ENCODE results near the gene GRB14.
"Not testable (repeated sequence)": the region's sequence is repeated elsewhere in the genome, so short reads cannot be mapped to it uniquely, and the experiment has no call there.

GRB14 gene

DNA sequence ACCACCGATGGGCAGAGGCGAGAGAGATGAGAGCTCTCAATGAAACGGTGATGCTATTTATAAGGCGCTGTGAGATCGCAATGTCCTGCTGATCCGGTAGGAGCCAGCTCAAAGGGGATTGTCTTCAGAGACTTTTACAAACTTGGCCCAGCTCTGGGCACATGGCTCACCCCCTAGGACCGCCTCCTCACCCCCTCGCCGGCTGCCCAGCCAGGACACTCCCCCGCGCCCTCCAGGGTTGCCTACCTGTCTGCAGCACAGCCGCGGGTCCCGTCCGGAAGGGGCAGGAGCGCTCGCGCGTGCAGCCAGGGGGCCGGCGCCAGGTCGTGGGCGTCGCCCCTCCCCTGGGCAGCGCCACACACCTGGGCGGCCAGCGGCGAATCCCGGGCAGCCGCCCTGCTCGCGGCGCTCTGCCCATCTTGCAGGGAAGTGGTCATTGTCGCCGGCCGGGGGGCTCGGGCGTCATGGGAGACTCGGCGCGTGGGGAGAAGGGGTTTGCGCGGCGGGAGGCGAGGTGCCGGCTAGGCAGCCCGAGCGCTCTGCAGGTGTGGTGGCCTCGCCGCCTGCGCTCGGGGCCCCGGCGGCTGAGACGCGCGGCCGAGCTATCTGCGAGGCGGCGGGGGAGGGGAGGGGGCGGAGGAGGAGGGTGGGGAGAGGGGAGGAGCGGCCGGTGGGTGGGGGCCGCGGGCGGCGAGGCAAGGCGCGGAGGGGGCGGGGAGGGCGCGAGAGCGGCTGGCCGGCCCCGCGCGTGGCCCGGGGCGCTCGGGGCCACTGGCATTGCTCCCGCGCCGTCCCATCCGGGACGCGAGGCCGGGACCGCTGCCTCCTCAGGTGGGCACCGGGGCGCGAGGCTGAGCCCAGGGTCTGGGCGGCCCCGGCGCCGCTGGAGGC lies at the start of gene GRB14:
Gene GRB14, minus strand, starts transcription at position 610 of the 891 bp plus-strand sequence. Its CDS starts 173 bp downstream, at position 437.
- DNase-seq, result no peak

GRCh38 chr2:164669291-164669690 lies 48.0 kb upstream of the GRB14 start:
- DNase-seq, result no peak

- DNase-seq, result no peak
Observed at GRCh38 chr2:164667566-164667965, 46.3 kb upstream of the GRB14 start.

DNA sequence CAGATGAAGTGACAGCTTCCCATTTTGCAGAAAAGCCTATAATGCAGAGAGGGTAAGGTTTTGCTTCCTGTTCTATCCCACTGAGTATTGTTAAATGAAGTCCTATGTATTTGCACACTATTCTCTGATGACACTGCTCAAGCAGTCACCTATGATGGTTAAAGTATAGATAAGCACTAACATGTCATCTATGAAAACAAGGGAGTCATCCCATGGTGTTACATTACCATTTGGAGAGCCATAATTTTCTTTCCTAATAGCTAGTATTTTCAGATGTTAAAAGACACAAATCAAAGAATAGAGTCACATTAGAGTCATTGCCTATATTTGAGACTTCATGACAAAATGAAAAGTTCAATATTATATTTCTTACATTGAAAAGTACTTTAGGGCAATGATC lies 42.8 kb upstream of the GRB14 start:
- DNase-seq, result no peak

- no peak for DNase-seq
Observed at GRCh38 chr2:164662868-164663631, 41.8 kb upstream of the GRB14 start.

- no peak for DNase-seq
Observed at GRCh38 chr2:164662066-164662465, 40.8 kb upstream of the GRB14 start.

- no peak for DNase-seq
Observed at GRCh38 chr2:164661349-164661748, 40.1 kb upstream of the GRB14 start.

GRCh38 chr2:164657129-164657528 lies 35.8 kb upstream of the GRB14 start:
- DNase-seq, result no peak

DNA sequence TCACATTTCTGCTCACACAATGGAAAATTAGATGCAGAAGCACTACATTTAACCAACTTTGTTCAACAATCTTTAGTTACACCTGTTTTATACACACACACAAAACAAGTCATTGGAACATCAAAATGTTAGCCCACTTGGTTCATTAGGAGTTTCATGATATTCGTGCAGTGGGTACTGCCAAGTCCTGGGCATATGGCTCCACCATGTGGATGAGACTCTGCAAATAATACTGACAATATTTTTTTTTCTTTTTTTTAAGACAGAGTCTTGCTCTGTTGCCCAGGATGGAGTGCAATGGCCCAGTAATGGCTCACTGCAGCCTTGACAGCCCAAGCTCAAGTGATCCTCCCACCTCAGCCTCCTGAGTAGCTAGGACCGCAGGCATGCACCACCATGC lies 34.5 kb upstream of the GRB14 start:
- no peak for DNase-seq

DNA sequence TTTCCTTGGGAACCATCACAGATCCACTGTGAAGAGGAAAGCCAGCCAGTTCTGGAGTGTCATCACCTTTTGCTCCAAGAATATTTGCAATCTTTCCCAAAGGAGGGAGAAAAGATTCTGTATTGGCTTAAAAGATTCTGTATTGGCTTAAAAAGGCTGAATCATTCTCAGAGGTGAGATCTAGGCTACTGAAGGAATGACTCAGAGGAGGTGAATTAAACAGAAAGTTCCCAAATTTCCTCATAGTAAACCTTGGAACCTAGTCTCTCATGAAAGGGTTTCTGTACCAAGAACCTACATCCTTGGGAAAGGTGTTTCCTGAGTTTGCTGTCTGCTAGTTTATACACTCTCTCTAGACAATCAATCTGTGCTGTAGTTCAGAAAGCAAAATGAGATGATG lies 34.1 kb upstream of the GRB14 start:
- DNase-seq, result no peak

DNA sequence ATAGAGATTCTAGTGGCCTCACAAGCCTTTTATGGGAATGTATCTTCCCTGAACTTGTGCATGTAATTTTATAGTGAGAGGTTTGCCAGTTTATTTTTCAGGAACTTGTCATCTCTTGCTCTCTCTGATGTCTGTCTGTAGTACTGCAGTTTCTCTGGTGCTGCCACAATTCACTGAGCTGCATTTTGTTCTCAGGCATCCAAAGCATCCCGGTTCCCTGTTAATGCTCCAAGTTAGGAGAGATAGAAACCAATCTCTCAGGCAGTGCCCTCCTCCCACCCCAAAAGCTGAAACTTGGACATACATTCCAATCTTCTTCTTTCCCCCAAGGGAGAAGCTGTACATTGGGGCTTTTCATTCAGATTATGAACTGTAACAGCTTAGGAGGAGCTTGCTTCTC lies 30.1 kb upstream of the GRB14 start:
- no peak for DNase-seq

DNA sequence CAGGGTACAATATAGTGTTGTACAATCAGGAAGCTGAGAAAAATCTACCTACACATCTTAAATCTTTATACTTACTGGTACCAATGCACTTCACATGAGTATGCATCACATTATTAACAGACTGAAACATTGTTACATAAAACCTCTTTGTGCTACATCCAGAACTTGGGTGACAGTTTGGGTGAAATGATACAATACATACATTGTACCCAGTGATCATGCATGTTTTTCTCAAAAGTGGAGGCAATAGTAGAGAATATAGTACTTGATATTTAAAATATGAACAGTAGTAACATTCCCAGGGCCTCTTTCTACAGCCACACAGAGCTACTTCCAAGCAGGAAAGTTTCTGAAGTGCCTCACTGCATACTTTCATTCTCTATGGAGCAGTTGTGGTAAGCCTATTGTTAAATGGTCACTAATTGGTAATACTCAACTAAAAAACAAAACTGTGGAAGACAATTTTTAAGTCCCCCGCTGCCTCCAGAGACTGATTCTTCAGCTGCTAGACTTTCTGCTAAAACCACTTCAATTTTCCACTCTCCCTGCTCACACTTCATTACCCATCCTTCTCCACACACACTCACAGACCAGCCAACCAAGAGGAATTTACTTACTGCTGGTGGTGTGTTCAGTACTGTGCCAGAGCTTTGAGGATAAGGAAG lies 22.9 kb upstream of the GRB14 start:
- no peak for DNase-seq

DNA sequence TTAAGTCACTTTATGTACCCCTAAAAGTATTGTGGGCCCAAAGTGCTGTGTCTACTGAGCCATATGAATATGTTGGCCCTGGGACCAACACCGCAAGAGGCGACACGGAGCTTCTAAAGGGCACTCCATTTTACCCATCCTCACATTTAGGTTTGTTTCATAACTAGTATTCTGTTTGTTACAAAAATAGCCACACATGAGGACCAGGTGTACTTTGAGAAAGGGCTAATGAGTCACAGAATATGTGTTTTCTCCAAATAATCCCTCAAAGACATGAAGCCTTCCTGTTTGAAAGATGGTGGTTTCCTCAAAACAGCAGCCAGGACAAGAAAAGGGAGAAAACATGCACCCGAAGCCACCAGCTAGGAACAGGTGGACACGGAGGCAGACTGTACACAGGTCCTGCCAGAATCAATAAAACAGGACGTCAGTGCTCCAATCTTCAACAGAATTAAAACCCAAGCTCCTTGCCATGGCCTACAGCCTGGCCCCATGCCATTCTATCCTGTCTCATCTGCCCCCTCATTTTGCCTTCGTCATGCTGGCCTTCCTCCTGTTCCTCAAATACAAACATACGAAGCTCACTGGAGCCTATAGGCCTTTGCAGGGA lies 21.8 kb upstream of the GRB14 start:
- DNase-seq, result no peak

GRCh38 chr2:164642268-164642667 lies 21.0 kb upstream of the GRB14 start:
- no peak for DNase-seq

DNA sequence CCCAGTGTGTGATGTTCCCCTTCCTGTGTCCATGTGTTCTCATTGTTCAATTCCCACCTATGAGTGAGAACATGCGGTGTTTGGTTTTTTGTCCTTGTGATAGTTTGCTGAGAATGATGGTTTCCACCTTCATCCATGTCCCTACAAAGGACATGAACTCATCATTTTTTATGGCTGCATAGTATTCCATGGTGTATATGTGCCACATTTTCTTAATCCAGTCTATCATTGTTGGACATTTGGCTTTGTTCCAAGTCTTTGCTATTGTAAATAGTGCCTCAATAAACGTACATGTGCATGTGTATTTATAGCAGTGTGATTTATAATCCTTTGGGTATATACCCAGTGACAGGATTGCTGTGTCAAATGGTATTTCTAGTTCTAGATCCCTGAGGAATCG lies 7.0 kb upstream of the GRB14 start:
- DNase-seq, result not testable (repeated sequence)

DNA sequence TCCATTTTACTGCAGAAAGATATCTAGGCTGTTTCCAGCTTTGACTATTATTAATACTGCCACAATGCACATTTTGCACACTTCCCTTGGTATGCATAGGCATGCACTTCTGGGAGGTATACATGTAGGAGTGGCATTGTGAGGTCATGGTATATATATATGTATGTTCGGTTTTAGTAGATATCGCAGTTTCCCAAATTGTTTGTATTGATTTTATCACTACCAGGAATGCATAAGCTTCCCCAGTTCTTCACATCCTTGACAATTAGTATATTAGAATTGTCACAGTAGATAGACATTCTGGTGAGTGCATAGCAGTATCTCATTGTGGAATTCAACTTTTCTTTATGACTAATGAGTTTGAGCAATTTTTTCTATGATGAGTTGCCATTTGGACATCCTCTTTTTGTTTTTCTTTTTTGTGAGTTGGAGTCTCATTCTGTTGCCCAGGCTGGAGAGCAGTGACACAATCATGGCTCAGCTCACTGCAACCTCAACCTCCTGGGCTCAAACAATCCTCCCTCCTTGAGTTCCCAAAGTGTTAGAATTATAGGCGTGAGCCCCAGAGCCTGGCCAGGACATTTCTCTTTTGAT lies 4.2 kb upstream of the GRB14 start:
- no peak for DNase-seq

DNA sequence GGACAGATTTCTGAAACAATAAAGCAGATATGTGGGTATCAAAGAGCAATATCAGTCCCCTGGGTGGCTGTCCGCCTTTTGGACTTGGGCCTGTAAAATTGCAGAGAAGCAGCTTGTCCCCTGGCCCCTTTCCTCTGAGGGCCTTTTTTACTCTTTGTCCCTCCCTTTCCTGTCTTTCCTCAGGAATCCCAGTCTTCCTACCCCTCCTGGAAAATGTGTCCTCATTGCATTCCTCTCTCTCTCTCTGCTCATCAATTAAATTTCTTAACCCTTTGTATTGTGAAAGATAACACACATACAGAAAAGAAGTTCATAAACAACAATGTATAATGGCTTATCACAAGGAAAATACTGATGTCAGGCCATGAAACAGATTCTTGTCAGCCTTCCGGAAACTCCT lies 3.0 kb upstream of the GRB14 start:
- no peak for DNase-seq

DNA sequence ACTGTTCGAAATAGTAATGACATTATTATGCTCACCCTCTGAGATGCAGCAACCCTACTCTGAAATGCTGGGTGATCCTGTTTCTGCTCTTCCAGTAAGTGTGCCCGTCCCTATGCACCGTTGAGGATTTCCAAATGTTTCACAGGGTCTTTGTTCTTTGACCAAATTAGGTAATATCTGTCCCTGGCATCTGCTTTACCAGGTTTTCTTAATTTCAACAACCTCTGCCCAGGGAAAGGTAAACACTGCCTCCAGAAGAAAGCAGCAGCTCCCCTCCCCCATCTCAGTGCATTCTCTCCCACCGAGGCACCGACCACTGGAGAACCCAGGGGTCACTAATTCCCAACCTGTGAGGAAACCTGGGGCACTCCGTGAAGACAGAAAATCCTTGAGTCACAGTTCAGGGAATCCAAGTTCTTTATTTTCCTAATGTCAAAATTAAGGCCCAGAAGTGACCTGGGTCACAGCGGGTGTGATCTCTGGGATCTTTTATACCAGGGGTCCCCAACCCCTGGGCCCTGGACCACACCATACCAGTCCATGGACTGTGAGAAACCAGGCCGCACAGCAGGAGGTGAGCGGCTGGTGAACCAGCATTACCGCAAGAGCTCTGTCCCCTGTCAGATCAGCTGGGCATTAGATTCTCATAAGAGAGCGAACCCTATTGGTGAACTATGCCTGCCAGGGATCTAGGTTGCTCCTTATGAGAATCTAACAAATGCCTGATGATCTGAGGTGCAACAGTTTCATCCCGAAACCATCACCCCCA lies 1.2 kb upstream of the GRB14 start:
- no peak for DNase-seq

- no peak for DNase-seq
Observed at GRCh38 chr2:164621764-164622105, 453 bp upstream of the GRB14 start.

DNA sequence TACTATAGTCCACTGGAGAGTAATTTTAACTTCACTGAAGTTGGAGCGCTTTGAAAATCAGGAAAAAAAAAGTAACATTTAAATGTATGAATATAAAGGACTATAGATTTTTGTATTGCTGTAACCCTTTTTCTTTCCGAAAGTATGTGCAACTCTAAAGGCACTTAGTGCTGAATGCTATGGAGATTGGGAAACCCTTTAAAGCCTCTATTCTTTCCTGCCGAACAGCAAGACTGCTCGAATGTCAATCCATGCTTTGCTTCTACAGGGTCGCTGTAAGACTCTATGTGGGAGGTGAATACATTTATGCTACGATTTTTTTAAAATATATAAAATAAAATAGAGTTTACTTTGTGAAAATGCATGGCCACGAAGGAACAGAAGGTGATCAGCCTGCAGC lies 825 bp downstream of the GRB14 start:
- DNase-seq, result no peak

DNA sequence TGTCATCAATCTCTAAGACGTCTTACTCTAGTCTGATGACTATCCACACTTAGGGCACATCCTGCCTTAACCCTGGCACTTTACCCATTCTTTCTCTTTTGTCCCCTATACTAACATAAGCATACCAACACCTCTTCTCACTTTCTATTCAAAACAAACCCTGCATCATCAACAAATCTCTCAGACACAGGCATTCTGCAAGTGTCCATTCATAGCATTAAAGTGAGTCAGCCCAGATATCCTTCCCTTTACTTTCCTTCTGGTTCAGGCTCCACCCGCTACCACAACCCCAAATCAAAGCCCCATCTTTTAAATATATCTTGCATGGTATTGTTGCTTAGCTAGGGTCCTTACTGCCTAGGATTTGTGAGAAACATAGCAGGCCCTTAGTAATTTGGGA lies 3.8 kb downstream of the GRB14 start:
- DNase-seq, result no peak

DNA sequence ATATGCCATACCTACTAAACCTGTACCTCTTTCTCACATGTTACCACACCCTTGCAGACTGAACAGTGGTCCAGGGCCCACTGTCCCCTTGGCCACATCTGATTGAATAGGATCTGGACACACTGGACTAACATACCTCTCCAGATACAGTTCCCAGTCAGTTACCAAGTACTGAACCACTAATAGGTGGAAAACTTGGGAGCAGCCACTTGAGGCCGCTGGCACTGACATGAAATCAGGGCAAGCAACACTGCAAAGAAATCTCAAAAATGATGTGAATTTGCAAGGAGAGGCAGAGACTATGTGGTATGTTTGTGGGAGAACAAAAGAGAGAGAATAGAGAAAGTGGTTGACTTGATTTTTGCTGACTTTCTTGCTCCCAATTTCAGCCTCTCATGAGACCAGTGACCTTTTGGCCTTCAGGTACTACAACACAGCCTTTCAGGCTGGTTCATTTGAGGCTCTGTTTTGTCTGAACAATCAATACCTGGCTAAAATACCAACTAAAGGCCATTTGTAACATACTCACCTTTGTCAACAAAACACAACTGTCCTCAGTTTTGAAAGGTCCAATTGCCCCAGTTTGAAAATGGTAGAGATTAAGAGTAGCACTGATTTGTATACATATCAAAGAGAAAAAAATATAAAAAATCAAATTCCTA lies 7.8 kb downstream of the GRB14 start:
- DNase-seq, result no peak

Data from activated effector memory CD4-positive, alpha-beta T cell treated with anti-CD3 and anti-CD28 coated beads, Interleukin-2, amount 50 U/mL, for 16 hours (primary cell).